Ovary (tissue), 3 donors: ENCODE results near the gene LSM14B.

Experiments used
- CTCF ChIP-seq, 3 donors: fragments of 450-650 bp in 2 of 3; fragments of 200-600 bp in 1 of 3; IDR thresholded peaks; one replicate each; pipeline versions ENCODE4 v1.5.1 to v1.8.0; 2016 to 2022; ENCODE audit warnings: antibody characterized with exemption in 3 of 3, mild to moderate bottlenecking in 1 of 3
- EP300 ChIP-seq: sonication (generic); formaldehyde crosslinking; IDR thresholded peaks from one replicate; pipeline ENCODE4 v1.6.1; 2017; ENCODE audit warnings: antibody characterized with exemption
- POLR2A ChIP-seq: fragments of 450-650 bp; IDR thresholded peaks from one replicate; pipeline ENCODE4 v1.6.1; 2017; ENCODE audit warnings: antibody characterized with exemption, mild to moderate bottlenecking, moderate library complexity
- donor health status: DM: no; HTN: no; CAD: no.

GRCh38 chr20:62148908-62149314, 26.6 kb downstream of the LSM14B start:
- TF ChIP-seq POLR2A (no peak), CTCF (IDR thresholded peaks at IDR 0.05) (no peak), EP300 (no peak)
